NCI-H1417 treated with DMSO at 0.1 percent for 48 hours (cell line): ENCODE measurements around the gene EFNA1.

Experiments used
- DNase-seq: peaks from one replicate; lab custom pipeline; 2025; lab: John Stamatoyannopoulos, UW

The EFNA1 gene

DNA sequence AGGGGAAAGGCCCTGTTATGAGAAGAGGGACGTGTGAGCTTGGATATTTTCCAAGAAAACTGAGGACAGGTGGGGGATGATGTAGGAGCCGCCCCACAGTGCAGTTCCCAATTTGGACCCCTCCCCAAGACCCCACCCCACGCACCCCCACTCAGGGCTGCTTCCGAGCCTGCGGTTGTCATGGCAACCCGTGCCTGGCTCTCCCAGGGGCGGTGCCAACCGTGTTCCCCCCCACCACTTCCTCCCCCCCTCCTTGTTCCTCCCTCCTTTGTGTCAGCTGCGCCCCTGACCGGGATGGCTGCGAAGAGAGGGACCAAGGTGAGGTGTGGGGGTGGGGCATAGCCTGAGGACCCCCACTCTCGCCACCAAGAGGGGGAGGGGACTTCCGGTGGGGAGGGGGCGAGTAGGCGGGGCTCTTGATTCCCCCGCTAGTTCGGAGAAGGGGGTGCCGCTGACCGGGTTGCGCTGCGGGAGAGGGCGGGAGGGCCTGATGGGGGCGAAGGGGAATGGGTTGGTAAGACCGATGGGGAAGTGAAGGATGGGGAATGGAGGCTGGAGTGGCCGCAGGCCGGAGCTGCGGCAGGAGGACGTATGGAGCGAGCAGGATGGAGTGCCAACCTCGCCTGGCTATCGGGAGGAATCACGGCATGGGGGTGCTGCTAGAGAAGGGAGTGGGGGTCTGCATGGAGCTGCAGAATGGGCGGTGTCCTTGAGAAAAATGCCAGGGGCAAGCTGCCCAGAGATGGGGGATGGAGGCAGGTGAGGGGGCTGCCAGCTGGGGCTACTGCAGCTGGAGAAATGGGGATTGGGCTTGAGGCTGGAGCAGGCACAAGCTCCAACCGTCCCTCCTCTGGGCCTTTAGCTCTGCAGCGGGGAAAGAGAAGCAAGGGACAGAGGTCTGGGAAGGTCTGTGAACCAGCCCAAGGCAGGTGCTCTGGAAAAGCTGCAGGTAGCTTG lies 46.9 kb downstream of the EFNA1 start:
- peak; percentile 60 for DNase-seq

DNA sequence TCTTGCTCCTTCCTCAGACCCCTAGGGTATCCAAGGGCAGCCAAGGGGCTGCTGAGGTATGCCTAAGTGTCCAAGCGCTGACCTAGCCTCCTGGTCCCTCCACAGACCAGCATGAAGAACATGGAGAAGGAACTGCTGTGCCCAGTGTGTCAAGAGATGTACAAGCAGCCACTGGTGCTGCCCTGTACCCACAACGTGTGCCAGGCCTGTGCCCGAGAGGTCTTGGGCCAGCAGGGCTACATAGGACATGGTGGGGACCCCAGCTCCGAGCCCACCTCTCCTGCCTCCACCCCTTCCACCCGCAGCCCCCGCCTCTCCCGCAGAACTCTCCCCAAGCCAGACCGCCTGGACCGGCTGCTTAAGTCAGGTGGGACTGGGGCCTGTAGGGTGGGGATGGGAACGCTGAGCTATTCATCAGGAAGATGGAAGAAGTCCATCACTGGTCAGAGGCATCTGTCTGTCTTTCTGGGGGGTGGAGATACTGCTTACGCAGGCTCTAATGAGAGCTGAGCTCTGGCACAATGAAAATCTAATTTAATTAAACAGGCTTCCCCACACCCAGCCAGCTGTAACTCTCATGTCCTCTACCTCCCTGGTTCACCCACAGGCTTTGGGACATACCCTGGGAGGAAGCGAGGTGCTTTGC lies 47.7 kb downstream of the EFNA1 start:
- DNase-seq, result no peak

DNA sequence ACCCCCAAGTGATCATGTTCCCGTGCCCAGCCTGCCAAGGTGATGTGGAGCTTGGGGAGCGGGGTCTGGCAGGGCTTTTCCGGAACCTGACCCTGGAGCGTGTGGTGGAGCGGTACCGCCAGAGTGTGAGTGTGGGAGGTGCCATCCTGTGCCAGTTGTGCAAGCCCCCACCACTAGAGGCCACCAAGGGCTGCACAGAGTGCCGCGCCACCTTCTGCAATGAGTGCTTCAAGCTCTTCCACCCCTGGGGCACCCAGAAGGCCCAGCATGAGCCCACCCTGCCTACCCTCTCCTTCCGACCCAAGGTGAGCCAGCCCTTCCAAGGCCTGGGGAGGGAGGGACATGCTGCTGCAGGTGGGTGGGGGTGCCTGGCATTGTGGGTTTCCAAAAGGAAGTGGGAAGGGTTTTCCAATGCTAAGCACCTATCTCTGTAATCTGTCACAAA lies 48.3 kb downstream of the EFNA1 start:
- DNase-seq, result no peak

DNA sequence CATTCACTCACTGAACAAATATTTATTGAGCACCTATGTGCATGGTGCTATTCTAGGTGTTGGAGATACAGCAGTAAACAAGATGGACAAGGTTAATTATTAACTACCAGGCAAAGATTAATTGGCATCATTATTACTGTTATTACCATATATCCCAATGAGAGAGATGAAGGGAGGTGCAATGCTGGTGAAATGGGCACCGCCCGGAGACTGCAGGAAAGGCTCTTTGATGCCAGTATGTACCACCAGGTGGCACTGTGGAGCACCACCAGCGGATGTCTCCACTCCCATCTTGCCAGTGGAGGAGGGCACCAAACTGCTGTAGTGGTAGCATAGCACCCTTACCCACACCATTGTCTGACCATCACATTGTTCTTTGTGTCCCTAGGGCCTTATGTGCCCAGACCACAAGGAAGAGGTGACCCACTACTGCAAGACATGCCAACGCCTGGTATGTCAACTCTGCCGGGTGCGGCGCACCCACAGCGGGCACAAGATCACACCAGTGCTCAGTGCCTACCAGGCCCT lies 48.9 kb downstream of the EFNA1 start:
- DNase-seq, result peak; percentile 15

DNA sequence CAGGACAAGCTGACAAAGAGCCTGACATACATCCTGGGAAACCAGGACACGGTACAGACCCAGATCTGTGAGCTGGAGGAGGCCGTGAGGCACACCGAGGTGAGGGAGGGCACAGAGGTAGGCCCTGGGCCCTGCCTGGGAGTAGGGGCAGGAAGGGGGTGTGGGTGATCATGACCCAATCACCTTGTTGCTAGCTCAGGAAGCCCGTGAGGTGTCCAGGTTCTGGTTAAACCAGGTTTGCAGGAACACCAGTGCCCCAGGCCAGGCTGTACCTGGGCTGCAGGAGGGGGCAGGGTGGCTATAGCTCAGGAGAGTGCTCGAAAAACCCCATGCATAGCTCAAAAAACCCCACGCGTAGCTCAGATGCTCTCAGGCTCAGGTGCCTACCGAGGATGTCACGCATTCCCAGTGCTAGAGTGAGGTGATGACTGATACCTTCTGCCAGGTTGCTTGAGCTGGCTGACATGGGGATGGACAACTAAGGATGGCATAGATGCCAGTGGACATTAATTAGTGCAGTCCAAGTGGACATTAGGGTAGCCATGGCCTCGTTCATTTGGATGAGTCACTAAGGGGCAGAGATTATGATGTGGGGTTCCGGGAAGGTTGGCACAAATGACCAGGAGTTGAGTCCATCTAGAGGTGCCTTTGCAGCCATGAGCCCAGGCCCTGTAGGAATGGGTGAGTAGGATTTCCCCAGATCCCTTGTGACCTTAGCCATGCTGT lies 49.7 kb downstream of the EFNA1 start:
- DNase-seq, result no peak

DNA sequence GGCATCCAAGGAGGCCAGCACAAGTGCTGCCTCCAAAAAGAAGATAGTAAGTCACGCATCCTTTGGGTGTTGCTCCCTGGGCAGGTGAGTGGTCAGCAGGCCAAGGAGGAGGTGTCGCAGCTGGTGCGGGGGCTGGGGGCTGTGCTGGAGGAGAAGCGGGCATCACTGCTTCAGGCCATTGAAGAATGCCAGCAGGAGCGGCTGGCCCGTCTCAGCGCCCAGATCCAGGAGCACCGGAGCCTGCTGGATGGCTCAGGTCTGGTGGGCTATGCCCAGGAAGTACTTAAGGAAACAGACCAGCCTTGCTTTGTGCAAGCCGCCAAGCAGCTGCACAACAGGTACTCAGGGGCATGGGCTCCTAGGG lies 50.2 kb downstream of the EFNA1 start:
- no peak for DNase-seq

DNA sequence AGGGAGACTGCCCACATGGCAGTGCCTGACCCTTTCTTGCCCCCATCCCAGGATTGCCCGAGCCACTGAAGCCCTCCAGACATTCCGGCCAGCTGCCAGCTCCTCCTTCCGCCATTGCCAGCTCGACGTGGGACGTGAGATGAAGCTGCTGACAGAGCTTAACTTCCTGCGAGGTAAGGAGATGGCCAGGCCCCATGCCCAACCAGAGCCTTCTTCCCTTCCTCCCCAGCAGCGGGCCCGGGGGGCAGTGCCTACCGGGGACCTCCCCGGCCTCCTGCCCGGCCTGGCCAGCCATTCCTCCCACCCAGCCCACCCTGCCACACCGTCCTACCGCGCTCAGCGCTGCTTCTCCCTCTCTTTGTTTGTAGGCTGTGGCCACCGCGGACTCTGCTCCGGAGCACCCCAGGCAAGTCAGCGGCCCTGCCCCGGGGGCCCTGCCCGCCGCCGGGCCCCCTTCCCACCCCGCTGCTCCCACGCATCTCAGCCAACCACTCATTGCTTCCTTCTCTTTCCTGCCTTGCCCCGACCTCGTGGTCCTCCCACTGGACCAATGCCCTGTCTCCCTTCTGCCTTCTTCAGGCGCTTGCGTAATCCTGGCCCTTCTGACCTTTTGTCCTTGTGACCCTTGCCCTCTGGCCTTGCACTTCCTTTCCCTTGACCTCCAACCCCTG lies 50.9 kb downstream of the EFNA1 start:
- DNase-seq, result no peak

DNA sequence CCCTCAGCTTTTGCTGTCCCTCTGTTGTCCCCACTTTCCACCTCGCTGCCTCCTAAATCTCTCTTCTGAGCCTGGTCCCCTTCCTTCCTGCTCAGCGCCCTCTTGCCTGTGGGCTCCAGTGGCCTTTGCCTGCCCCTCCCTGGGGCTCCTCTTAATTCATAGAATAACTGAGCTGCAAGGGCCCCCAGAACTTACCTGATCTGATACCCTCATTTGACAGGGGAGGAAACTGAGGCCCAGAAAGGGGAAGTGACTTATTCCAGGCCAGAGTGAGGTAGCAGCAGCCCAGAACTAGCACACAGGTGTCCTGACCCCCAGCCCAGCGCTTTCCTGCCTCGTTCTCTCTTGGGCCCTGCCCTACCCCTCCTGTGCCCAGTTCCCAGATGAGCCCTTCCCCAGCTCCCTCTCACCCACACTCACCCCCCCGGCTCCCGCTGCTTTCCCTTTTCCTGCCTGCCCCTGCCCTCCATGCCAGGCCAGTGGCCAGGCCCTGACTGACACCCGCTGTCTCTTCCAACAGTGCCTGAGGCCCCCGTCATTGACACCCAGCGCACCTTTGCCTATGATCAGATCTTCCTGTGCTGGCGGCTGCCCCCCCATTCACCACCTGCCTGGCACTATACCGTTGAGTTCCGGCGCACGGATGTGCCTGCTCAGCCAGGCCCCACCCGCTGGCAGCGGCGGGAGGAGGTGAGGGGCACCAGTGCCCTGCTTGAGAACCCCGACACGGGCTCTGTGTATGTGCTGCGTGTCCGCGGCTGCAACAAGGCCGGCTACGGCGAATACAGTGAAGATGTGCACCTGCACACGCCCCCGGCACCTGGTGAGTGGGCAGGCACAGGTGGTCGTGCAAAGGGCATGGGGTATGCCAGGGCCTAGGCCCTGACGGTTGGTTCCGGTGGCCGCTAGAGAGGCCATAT lies 51.7 kb downstream of the EFNA1 start:
- DNase-seq, result no peak

DNA sequence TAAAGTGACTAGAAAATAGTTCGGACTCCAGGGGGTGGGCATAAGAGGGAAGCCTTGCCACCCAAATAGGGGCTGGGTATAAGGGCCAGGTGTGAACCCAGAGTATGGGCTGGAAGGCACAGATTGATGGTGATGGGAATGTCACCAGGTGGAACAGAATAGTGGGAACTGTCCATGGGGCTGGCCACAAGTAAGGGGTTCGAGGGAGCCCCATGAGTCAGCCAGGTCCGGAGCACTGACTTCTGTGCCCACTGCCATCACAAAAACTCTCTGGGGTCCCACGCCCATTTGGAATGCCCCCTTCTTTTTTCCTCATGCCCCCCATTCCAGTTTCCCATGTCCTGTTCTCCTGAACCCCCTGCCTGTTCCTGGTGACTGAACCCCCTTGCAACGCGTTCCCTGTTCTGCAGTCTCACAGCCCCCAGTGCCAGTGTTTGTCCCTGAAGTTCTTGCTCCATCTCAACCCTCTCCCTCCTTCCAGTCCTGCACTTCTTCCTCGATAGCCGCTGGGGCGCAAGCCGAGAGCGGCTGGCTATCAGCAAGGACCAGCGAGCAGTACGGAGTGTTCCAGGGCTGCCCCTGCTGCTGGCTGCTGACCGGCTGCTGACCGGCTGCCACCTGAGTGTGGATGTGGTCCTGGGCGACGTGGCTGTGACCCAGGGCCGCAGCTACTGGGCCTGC lies 53.8 kb downstream of the EFNA1 start:
- no peak for DNase-seq

DNA sequence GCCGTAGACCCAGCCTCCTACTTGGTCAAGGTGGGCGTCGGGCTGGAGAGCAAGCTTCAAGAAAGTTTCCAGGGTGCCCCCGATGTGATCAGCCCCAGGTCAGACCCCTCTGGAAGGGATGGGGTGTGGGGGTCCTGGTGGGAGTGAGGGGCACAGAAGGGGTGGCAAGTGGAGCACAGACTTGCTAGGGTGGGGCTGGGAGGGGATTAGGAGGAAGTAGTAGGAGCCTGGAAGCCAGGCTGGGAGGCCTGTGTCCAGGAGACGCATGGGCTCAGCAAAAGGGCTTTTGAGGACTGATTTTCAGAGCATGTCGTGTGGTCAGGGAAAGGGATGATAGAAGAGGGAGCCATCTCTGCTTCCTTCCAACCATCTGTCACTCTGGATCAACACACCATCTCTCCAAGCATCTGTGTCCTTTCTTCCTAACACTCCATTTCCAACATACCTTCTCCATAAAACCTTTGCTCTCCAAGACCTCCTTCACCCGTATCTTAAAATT lies 54.4 kb downstream of the EFNA1 start:
- DNase-seq, result no peak

DNA sequence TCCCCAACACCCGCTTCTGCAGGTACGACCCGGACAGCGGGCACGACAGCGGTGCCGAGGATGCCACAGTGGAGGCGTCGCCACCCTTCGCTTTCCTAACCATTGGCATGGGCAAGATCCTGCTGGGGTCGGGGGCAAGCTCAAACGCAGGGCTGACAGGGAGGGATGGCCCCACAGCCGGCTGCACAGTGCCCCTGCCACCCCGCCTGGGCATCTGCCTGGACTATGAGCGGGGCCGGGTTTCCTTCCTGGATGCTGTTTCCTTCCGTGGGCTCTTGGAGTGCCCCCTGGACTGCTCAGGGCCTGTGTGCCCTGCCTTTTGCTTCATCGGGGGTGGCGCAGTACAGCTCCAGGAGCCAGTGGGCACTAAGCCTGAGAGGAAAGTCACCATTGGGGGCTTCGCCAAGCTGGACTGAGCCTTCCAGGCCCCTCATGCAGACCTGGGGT lies 56.1 kb downstream of the EFNA1 start:
- no peak for DNase-seq

DNA sequence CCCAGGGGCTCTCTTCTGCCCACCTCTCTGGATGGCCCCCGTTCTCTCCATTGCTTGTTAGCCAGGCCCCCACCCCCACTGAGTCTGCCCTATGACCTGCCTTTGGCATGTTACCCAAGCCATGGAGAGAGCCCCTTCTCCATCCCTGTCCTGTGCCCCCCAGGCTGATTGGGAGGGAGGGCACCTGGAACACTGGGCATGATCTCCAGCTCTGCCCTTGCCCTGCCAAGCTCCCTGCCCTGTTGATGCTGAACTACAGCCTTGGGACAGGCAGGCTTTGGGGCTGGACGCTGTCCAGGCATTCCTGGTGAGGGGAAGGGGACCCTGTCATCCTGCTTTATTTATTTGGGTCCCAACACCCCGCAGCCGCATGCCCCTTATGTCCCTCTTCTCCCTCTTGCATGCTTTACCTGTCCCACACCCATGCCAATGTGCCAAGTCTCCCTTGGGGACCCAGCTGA lies 56.7 kb downstream of the EFNA1 start:
- DNase-seq, result no peak
